ENCODE data around the gene CRLF1. TPM values are rescaled to one million over a fixed set of nuclear protein-coding genes. Genes with fewer than 3 reads are reported as not detected.

The CRLF1 gene
- total RNA-seq, 4 donors from 2014 or later, result 41.5 to 153 (median 59.6) TPM

- WGBS, result 86% methylated on average over 20 of the region's 20 CpGs
- Histone ChIP-seq H3K9me3 (no peaks in the 10 kb centered on the region), H3K4me3 (no peak overlapping the region), H3K4me1 (peaks cover 17 to 23% (median 22%) of the 10 kb centered on the region in 4 donors), H3K27ac (replicated peaks in 1 of 4) (no peak overlapping the region), H3K36me3 (no peaks in the 10 kb centered on the region), H3K27me3 (peaks cover 0 to 69% (median 18%) of the 10 kb centered on the region in 4 donors)
- intact Hi-C loops (cut with DNase I), result no loop called here
- DNase-seq (ENCODE audit: extremely low spot score), result no peak
- TF ChIP-seq POLR2A (IDR thresholded peaks at IDR 0.05; ENCODE audit: low read depth) (no peak), POLR2AphosphoS5 (IDR thresholded peaks at IDR 0.05) (no peak), EP300 (IDR thresholded peaks at IDR 0.05) (no peak), CTCF (IDR thresholded peaks at IDR 0.05) (no peak)
Measured at GRCh38 chr19:18599485-18599884, 7.1 kb downstream of the CRLF1 start.

- intact Hi-C loops (cut with DNase I), result no loop called here
- 49% methylated on average over 9 of the region's 25 CpGs for WGBS
- H3K27me3 ChIP-seq, result peaks cover 0 to 55% (median 8%) of the 10 kb centered on the region in 4 donors
Measured at GRCh38 chr19:18597809-18598660, 8.6 kb downstream of the CRLF1 start.

GRCh38 chr19:18596752-18597157 is 9.8 kb downstream of the CRLF1 start:
- peaks cover 0 to 6% (median 0%) of the 10 kb centered on the region in 4 donors for H3K36me3 ChIP-seq
- 25% methylated on average over 11 of the region's 21 CpGs for WGBS
- H3K27me3 ChIP-seq, result peaks cover 0 to 42% (median 8%) of the 10 kb centered on the region in 4 donors
- TF ChIP-seq EP300 (IDR thresholded peaks at IDR 0.05), result no peak
- no peak for TF ChIP-seq POLR2AphosphoS5 (IDR thresholded peaks at IDR 0.05)
- TF ChIP-seq POLR2A (IDR thresholded peaks at IDR 0.05; ENCODE audit: low read depth), result no peak
- no peak for TF ChIP-seq CTCF (IDR thresholded peaks at IDR 0.05)
- intact Hi-C loops (cut with DNase I), result no loop called here
- DNase-seq (ENCODE audit: extremely low spot score), result no peak
- no peak overlapping the region for H3K4me3 ChIP-seq
- H3K9me3 ChIP-seq, result no peaks in the 10 kb centered on the region
- H3K27ac ChIP-seq (replicated peaks in 1 of 4), result no peak overlapping the region
- H3K4me1 ChIP-seq, result peaks cover 17 to 22% (median 20%) of the 10 kb centered on the region in 4 donors

More at GRCh38 chr19:18597809-18598660, 8.6 kb downstream of the CRLF1 start:
- H3K4me3 ChIP-seq, result no peak overlapping the region
- H3K27ac ChIP-seq (replicated peaks in 1 of 4), result no peak overlapping the region
- TF ChIP-seq CTCF (IDR thresholded peaks at IDR 0.05), result no peak
- no peak for TF ChIP-seq POLR2A (IDR thresholded peaks at IDR 0.05; ENCODE audit: low read depth)
- TF ChIP-seq EP300 (IDR thresholded peaks at IDR 0.05), result no peak
- no peak for TF ChIP-seq POLR2AphosphoS5 (IDR thresholded peaks at IDR 0.05)
- no peaks in the 10 kb centered on the region for H3K36me3 ChIP-seq
- no peak for DNase-seq (ENCODE audit: extremely low spot score)
- H3K4me1 ChIP-seq, result peaks cover 17 to 22% (median 20%) of the 10 kb centered on the region in 4 donors
- H3K9me3 ChIP-seq, result no peaks in the 10 kb centered on the region

- no peak for DNase-seq (ENCODE audit: extremely low spot score)
- H3K4me3 ChIP-seq, result no peak overlapping the region
- no peak overlapping the region for H3K27ac ChIP-seq (replicated peaks in 1 of 4)
- peaks cover 0 to 29% (median 8%) of the 10 kb centered on the region in 4 donors for H3K27me3 ChIP-seq
- no peaks in the 10 kb centered on the region for H3K9me3 ChIP-seq
- no peak for TF ChIP-seq POLR2A (IDR thresholded peaks at IDR 0.05; ENCODE audit: low read depth)
- no peak for TF ChIP-seq EP300 (IDR thresholded peaks at IDR 0.05)
- TF ChIP-seq CTCF (IDR thresholded peaks at IDR 0.05), result no peak
- TF ChIP-seq POLR2AphosphoS5 (IDR thresholded peaks at IDR 0.05), result no peak
- WGBS, result 68% methylated on average over 6 of the region's 6 CpGs
- intact Hi-C loops (cut with DNase I), result no loop called here
- H3K36me3 ChIP-seq, result peaks cover 0 to 18% (median 8%) of the 10 kb centered on the region in 4 donors
- H3K4me1 ChIP-seq, result peaks cover 17 to 25% (median 21%) of the 10 kb centered on the region in 4 donors
Measured at GRCh38 chr19:18595475-18595874, 11.1 kb downstream of the CRLF1 start.

All from esophagus muscularis mucosa (tissue), 4 donors.